GM12875 (cell line): ENCODE data around the gene MDM2.

ENCODE experiments used
- H3K4me3 ChIP-seq: one replicate; pipeline ENCODE4 v1.5.1; 2011; ENCODE audit warnings: low read depth, low read length, control low read depth
- CTCF ChIP-seq: IDR thresholded peaks from 2 replicates; pipeline ENCODE4 v1.5.1; 2011; ENCODE audit warnings: low read depth, mild to moderate bottlenecking, control low read depth, inconsistent platforms, low read length, moderate library complexity, borderline replicate concordance; ENCODE audit not compliant: insufficient read depth

MDM2 gene

DNA sequence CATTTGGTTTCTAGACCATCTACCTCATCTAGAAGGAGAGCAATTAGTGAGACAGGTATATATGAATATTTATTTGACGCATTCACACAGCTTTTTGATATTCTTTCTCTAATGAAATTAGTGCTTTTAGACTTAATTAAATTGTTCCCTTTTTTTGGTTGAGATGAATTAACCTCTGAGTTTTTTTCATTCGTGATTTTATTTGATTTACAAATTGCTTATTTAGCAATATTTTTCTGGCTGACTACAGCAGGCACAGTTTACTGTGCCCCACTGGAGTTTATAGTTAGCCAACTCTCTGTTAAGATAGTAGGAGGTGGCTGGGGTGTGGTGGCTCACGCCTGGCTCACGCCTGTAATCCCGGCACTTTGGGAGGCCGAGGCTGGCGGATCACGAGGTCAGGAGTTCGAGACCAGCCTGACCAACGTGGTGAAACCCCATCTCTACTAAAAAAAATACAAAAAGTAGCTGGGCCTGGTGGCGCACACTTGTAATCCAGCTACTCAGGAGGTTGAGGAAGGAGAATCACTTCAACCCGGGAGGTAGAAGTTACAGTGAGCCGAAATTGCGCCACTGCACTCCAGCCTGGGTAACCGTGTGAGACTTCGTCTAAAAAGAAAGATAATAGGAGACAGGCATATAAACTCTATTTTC is 16.7 kb downstream of the MDM2 start:
- H3K4me3 ChIP-seq = no peak overlapping the region
- no peak for TF ChIP-seq CTCF

DNA sequence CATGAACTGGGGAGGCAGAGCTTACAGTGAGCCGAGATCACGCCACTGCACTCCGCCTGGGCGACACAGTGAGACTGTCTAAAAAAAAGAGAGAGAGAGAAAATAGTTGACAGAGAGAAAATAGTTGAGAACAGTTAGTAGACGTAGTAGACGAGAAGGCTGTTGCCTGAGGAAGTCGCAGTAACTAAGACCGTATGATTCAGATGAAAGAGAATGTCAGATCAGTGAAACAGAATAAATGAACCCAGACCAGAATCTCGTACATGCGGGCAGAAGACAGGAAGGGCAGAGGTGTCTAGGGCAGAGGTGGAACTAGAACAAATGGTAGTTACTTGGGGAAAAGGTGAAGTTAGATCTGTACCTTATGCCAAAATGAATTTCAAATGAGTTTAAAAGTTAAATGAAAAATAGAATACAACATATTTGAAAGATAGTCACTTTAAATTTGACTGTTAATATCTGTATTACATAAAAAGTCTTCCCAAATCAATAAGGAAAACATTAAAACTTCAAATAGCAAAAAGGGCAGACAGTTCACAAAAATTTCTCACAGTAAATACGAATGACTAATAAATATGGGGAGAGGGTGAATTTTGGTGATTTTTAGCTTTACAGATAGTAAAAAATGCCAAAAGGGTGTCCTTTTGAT is 17.7 kb downstream of the MDM2 start:
- no peak overlapping the region for H3K4me3 ChIP-seq

GRCh38 chr12:68827895-68828671 is 20.1 kb downstream of the MDM2 start:
- TF ChIP-seq CTCF = no peak
- no peak overlapping the region for H3K4me3 ChIP-seq

More for the DNA sequence above, 17.7 kb downstream of the MDM2 start:
- TF ChIP-seq CTCF = no peak

- no peak for TF ChIP-seq CTCF
- no peak overlapping the region for H3K4me3 ChIP-seq
Measured at GRCh38 chr12:68828672-68829068, 20.7 kb downstream of the MDM2 start.

DNA sequence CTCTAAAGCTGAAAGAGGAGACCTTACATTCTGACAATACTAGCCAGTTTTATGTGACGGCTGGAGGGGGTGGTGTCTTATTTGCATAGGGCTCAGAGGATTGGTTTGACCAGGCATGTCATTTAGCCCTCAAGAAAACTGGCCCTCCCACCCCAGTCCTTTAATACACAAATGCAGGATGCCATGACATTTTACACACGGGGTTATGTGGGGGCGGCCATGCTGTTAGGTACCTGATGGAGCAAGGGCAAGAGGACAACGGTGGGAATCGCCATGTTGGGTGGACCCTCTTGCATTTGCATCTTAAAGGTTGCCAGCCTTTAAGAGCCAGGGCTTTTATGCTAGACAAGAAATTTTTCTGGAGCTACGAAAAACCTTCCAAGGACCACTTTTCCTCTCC is 23.3 kb downstream of the MDM2 start:
- TF ChIP-seq CTCF = no peak

DNA sequence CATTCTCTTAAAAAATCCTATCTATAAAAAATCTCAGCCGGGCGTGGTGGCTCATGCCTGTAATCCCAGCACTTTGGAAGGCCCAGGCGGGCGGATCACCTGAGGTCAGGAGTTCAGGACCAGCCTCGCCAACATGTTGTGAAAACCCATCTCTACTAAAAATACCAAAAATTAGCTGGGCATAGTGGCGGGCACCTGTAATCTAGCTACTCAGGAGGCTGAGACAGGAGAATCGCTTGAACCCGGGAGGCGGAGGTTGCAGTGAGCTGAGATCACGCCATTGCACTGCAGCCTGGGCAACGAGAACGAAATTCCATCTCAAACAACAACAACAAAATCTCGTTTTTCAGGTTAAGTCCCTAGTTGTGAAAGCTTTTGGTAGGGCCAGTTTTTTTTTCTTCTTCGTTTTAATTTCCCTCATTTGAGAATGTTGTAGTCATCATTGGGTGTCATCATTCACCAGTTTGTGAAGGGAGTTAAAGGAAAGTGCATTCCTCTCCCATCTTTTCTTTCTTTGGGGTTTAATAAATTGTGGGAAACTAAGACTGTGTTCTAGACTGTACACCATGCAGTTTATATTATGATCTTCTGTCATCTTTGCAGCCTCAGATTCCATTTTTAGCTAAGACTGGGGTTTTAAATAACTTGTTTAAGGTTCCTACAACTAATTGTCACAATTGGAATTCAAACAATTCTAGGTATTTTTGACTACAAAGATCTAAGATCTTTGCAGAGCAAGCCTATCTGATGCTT is 23.9 kb downstream of the MDM2 start:
- no peak for TF ChIP-seq CTCF
- no peak overlapping the region for H3K4me3 ChIP-seq

More for the DNA sequence above, 23.3 kb downstream of the MDM2 start:
- no peak overlapping the region for H3K4me3 ChIP-seq
